Measurements from ENCODE around the gene MGP. TPM values are rescaled to one million over a fixed set of nuclear protein-coding genes. Genes with fewer than 3 reads are reported as not detected.

The MGP gene
- total and polyA plus RNA-seq, 2 of the 4 experiments (the other 2 are of a cell fraction), result 1.4 to 2.7 TPM

DNA sequence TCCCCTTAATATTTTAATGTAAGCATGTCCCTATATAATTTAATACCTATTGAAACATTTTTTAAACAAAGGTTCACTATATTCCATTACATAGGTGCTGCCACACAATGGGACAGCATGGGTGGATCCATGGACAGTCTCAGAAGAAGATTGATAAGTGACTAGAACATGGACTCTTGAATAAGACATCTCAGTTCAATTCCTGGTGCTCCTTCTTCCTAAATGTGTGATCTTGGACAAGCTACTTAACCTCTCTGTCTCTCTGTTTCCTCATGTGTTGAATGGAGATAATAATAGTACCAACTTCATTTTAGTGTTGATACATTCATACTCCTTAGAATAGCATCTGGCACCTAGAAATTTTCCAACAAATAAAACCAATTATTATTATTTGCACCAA, 41.3 kb downstream of the MGP start:
- H2AK9ac ChIP-seq (replicated peaks; ENCODE audit: low read depth, low read length, poor library complexity), result no peak overlapping the region
- H3K9me3 ChIP-seq (ENCODE audit: control insufficient read depth, insufficient read depth, low read length), result no peaks in the 10 kb centered on the region
- H3K4me2 ChIP-seq (ENCODE audit: low read depth, low read length), result no peak overlapping the region
- no peak overlapping the region for H4K91ac ChIP-seq (ENCODE audit: insufficient read depth, low read depth, low read length)
- H2AFZ ChIP-seq (replicated peaks; ENCODE audit: low read length, poor library complexity), result no peak overlapping the region
- H3K4me1 ChIP-seq (ENCODE audit: control insufficient read depth, insufficient read depth, low read length), result peaks cover 3% of the 10 kb centered on the region; the same call in 1 of the 2 replicates
- ChIA-PET CTCF (interaction anchor here (0.8 kb wide), 1 partner anchor 40 kb away, joined by 3 read pairs; the partner anchor contains the start of gene C12orf60), POLR2A (ENCODE audit: unreplicated experiment) (no interaction called here)
- no peak overlapping the region for H3K4me3 ChIP-seq (ENCODE audit: insufficient read depth, low read depth, low read length)
- no peaks in the 10 kb centered on the region for H3K36me3 ChIP-seq (ENCODE audit: control insufficient read depth, insufficient read depth, low read length)
- in situ Hi-C loops (cut with MboI; ENCODE audit: low sequenced_read_pairs) (loop anchor here (5.0 kb wide), 1 partner anchor 153 kb away; no protein-coding TSS in a partner anchor), dilution Hi-C loops (cut with HindIII; ENCODE audit: low sequenced_read_pairs, unreplicated experiment) (no loop called here), intact Hi-C loops (cut with micrococcal nuclease) (loop anchor here (10.0 kb wide), 1 partner anchor 210 kb away; no protein-coding TSS in a partner anchor)
- H3K18ac ChIP-seq (ENCODE audit: low read depth, low read length), result no peak overlapping the region
- H3K27me3 ChIP-seq (ENCODE audit: control insufficient read depth, insufficient read depth, low read length), result no peaks in the 10 kb centered on the region
- H3K14ac ChIP-seq (replicated peaks; ENCODE audit: low read depth, low read length), result no peak overlapping the region
- no peaks in the 10 kb centered on the region for H4K20me1 ChIP-seq (ENCODE audit: insufficient read depth, low read length)
- no peak overlapping the region for H2BK120ac ChIP-seq (ENCODE audit: low read depth, low read length)
- H2BK15ac ChIP-seq (ENCODE audit: low read depth, low read length), result no peak overlapping the region
- DNase-seq, result no peak
- no peak overlapping the region for H3K27ac ChIP-seq (ENCODE audit: insufficient read depth, low read length)
- no peaks in the 10 kb centered on the region; the same call in 1 of the 2 replicates for H3K9me1 ChIP-seq (ENCODE audit: insufficient read depth, low read length)
- H4K5ac ChIP-seq (ENCODE audit: low read depth, low read length), result no peak overlapping the region
- H3K4ac ChIP-seq (ENCODE audit: low read depth, low read length), result no peak overlapping the region
- no peak overlapping the region for H2AK5ac ChIP-seq (ENCODE audit: low read depth, low read length)
- no peak overlapping the region for H3K23ac ChIP-seq (ENCODE audit: low read depth, low read length)
- BruUV-seq (replicated peaks), result no TSS peak
- TF ChIP-seq SMC3 (IDR thresholded peaks at IDR 0.05; ENCODE audit: low read depth, low read length) (no peak), RAD21 (IDR thresholded peaks at IDR 0.05; ENCODE audit: low read length) (no peak), CHD1 (IDR thresholded peaks at IDR 0.05; ENCODE audit: low read depth, low read length) (no peak), BHLHE40 (IDR thresholded peaks at IDR 0.05; ENCODE audit: low read depth, low read length) (no peak), RCOR1 (IDR thresholded peaks at IDR 0.05; ENCODE audit: insufficient replicate concordance, low read length) (no peak), MXI1 (IDR thresholded peaks at IDR 0.05; ENCODE audit: borderline replicate concordance, low read depth, low read length) (no peak), RFX5 (IDR thresholded peaks at IDR 0.05; ENCODE audit: low read depth, low read length) (no peak), MAFK (IDR thresholded peaks at IDR 0.05; ENCODE audit: low read depth, low read length) (no peak), NFE2L2 (IDR thresholded peaks at IDR 0.05; ENCODE audit: low read depth, low read length) (no peak), FOS (IDR thresholded peaks at IDR 0.05; ENCODE audit: low read depth, low read length) (no peak), MAZ (IDR thresholded peaks at IDR 0.05; ENCODE audit: borderline replicate concordance, low read depth, low read length) (no peak), CEBPB (IDR thresholded peaks at IDR 0.05; ENCODE audit: low read depth, low read length) (no peak), POLR2A (IDR thresholded peaks at IDR 0.05; ENCODE audit: low read depth, low read length) (no peak)
- TF ChIP-seq, protein P1, sequence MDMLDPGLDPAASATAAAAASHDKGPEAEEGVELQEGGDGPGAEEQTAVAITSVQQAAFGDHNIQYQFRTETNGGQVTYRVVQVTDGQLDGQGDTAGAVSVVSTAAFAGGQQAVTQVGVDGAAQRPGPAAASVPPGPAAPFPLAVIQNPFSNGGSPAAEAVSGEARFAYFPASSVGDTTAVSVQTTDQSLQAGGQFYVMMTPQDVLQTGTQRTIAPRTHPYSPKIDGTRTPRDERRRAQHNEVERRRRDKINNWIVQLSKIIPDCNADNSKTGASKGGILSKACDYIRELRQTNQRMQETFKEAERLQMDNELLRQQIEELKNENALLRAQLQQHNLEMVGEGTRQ (IDR thresholded peaks at IDR 0.05; ENCODE audit: low read depth, low read length), result no peak
- TF ChIP-seq, protein P2, sequence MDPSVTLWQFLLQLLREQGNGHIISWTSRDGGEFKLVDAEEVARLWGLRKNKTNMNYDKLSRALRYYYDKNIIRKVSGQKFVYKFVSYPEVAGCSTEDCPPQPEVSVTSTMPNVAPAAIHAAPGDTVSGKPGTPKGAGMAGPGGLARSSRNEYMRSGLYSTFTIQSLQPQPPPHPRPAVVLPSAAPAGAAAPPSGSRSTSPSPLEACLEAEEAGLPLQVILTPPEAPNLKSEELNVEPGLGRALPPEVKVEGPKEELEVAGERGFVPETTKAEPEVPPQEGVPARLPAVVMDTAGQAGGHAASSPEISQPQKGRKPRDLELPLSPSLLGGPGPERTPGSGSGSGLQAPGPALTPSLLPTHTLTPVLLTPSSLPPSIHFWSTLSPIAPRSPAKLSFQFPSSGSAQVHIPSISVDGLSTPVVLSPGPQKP (IDR thresholded peaks at IDR 0.05; ENCODE audit: borderline replicate concordance, low read depth, low read length), result no peak
- TF ChIP-seq, protein P3, sequence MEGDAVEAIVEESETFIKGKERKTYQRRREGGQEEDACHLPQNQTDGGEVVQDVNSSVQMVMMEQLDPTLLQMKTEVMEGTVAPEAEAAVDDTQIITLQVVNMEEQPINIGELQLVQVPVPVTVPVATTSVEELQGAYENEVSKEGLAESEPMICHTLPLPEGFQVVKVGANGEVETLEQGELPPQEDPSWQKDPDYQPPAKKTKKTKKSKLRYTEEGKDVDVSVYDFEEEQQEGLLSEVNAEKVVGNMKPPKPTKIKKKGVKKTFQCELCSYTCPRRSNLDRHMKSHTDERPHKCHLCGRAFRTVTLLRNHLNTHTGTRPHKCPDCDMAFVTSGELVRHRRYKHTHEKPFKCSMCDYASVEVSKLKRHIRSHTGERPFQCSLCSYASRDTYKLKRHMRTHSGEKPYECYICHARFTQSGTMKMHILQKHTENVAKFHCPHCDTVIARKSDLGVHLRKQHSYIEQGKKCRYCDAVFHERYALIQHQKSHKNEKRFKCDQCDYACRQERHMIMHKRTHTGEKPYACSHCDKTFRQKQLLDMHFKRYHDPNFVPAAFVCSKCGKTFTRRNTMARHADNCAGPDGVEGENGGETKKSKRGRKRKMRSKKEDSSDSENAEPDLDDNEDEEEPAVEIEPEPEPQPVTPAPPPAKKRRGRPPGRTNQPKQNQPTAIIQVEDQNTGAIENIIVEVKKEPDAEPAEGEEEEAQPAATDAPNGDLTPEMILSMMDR (conservative IDR thresholded peaks at IDR 0.05; ENCODE audit: low read depth, low read length), result no peak
- H2BK20ac ChIP-seq (ENCODE audit: low read depth, low read length), result peak overlapping the region; percentile 40; the same call in 1 of the 2 replicates
- H3K9ac ChIP-seq (ENCODE audit: low read depth, low read length), result no peak overlapping the region
- no peak overlapping the region for H3K56ac ChIP-seq (ENCODE audit: extremely low read depth, insufficient read depth, low read length)
- no peaks in the 10 kb centered on the region for H3K79me1 ChIP-seq (ENCODE audit: low read depth in 1 of 2, low read length in 2 of 2)
- H4K8ac ChIP-seq (ENCODE audit: low read depth in 2 of 2, low read length in 2 of 2), result no peak overlapping the region
- H2BK5ac ChIP-seq (ENCODE audit: low read depth, low read length, poor library complexity, severe bottlenecking), result no peak overlapping the region
- ATAC-seq (ENCODE audit: low read depth), result no peak

All from IMR-90 (cell line).